Neuronal stem cell (in vitro differentiated cells): Measurements from ENCODE around the gene TSPEAR.
A peak's percentile ranks its signal among the peaks of the same experiment; 100 is the strongest.

Experiments used
- DNase-seq: peaks from one replicate; pipeline ENCODE4 v3.0.0-alpha.2; 2013; ENCODE audit warnings: low spot score
- H2AFZ ChIP-seq: one replicate; pipeline ENCODE4 v1.6.1; 2013; ENCODE audit warnings: mild to moderate bottlenecking, low read length, inconsistent platforms
- H2AK5ac ChIP-seq: 2 replicates; pipeline ENCODE4 v1.6.1; 2013; ENCODE audit warnings: low read depth, mild to moderate bottlenecking, inconsistent platforms, low read length, moderate library complexity, mixed read lengths
- H2BK120ac ChIP-seq: 2 replicates; pipeline ENCODE4 v1.6.1; 2013; ENCODE audit warnings: low read depth, mild to moderate bottlenecking, inconsistent platforms, low read length, moderate library complexity, mixed read lengths
- H2BK12ac ChIP-seq: one replicate; pipeline ENCODE4 v1.6.1; 2013; ENCODE audit warnings: low read length, inconsistent platforms
- H2BK15ac ChIP-seq: 2 replicates; pipeline ENCODE4 v1.6.1; 2013; ENCODE audit warnings: mild to moderate bottlenecking, low read length, inconsistent platforms, mixed read lengths
- H2BK5ac ChIP-seq: one replicate; pipeline ENCODE4 v1.6.1; 2013; ENCODE audit warnings: inconsistent platforms, mild to moderate bottlenecking, low read length, moderate library complexity
- H3K14ac ChIP-seq: one replicate; pipeline ENCODE4 v1.6.1; 2013; ENCODE audit warnings: low read length, inconsistent platforms
- H3K18ac ChIP-seq: 2 replicates; pipeline ENCODE4 v1.6.1; 2013; ENCODE audit warnings: low read length, inconsistent platforms
- H3K23ac ChIP-seq: 2 replicates; pipeline ENCODE4 v1.6.1; 2013; ENCODE audit warnings: low read depth, mild to moderate bottlenecking, mixed read lengths, low read length, inconsistent platforms; ENCODE audit not compliant: poor library complexity
- H3K27ac ChIP-seq: replicated peaks from 3 replicates; pipeline ENCODE4 v1.5.1; 2013; ENCODE audit warnings: low read length, inconsistent platforms
- H3K27me3 ChIP-seq, 3 experiments: 2 replicates each; pipeline ENCODE4 v1.6.1; 2013; ENCODE audit warnings: low read length in 3 of 3, mild to moderate bottlenecking in 2 of 3, inconsistent platforms in 1 of 3, low read depth in 1 of 3, mixed read lengths in 1 of 3, moderate library complexity in 1 of 3; ENCODE audit not compliant: control insufficient read depth in 3 of 3, insufficient read depth in 3 of 3
- H3K36me3 ChIP-seq, 2 donors: replicated peaks in 1 of 2; 2 replicates each; pipeline ENCODE4 v1.6.1; 2013; ENCODE audit warnings: low read length in 2 of 2; ENCODE audit not compliant: control insufficient read depth in 2 of 2, insufficient read depth in 2 of 2
- H3K4ac ChIP-seq: 2 replicates; pipeline ENCODE4 v1.6.1; 2013; ENCODE audit warnings: inconsistent platforms, mild to moderate bottlenecking, low read length, moderate library complexity
- H3K4me1 ChIP-seq, 2 donors: 1 replicate in 1 of 2; 2 replicates in 1 of 2; pipeline ENCODE4 v1.6.1; 2013; ENCODE audit warnings: low read length in 2 of 2, low read depth in 1 of 2; ENCODE audit not compliant: control insufficient read depth in 2 of 2, insufficient read depth in 1 of 2
- H3K4me2 ChIP-seq: one replicate; pipeline ENCODE4 v1.6.1; 2013; ENCODE audit warnings: mild to moderate bottlenecking, low read length, inconsistent platforms; ENCODE audit not compliant: insufficient read depth, poor library complexity, severe bottlenecking
- H3K4me3 ChIP-seq, 2 donors: 2 replicates each; pipeline ENCODE4 v1.5.1; 2013; ENCODE audit warnings: low read length in 2 of 2, mild to moderate bottlenecking in 2 of 2, inconsistent platforms in 1 of 2, moderate library complexity in 1 of 2
- H3K79me1 ChIP-seq: one replicate; pipeline ENCODE4 v1.6.1; 2013; ENCODE audit warnings: low read depth, mild to moderate bottlenecking, inconsistent platforms, low read length, moderate library complexity
- H3K9ac ChIP-seq: one replicate; pipeline ENCODE4 v1.6.1; 2013; ENCODE audit warnings: mild to moderate bottlenecking, low read depth, low read length, inconsistent platforms; ENCODE audit not compliant: poor library complexity
- H3K9me3 ChIP-seq, 2 donors: replicated peaks in 1 of 2; 2 replicates each; pipeline versions ENCODE3 to v1.6.1; 2013; ENCODE audit warnings: low read length in 2 of 2, mild to moderate bottlenecking in 2 of 2, inconsistent platforms in 1 of 2, low read depth in 1 of 2, mixed read lengths in 1 of 2, moderate library complexity in 1 of 2; ENCODE audit not compliant: control insufficient read depth in 2 of 2, insufficient read depth in 1 of 2
- H4K8ac ChIP-seq: one replicate; pipeline ENCODE4 v1.6.1; 2013; ENCODE audit warnings: low read depth, mild to moderate bottlenecking, inconsistent platforms, low read length, moderate library complexity
- H4K91ac ChIP-seq: one replicate; pipeline ENCODE4 v1.6.1; 2013; ENCODE audit warnings: low read length, low read depth, mild to moderate bottlenecking, inconsistent platforms; ENCODE audit not compliant: poor library complexity
- whole genome bisulfite sequencing, 2 donors: extraction: QIAGEN DNeasy Blood & Tissue Kit; methylation state at CpG; one replicate each; pipeline ENCODE4 v1.1.7; 2013; ENCODE audit warnings: missing lambda C conversion rate in 2 of 2, mixed read lengths in 1 of 2; ENCODE audit not compliant: insufficient read length in 2 of 2, insufficient replicate concordance in 1 of 2; ENCODE audit errors: extremely low coverage in 2 of 2; 5-methylcytosine and 5-hydroxymethylcytosine counted together

TSPEAR gene

DNA sequence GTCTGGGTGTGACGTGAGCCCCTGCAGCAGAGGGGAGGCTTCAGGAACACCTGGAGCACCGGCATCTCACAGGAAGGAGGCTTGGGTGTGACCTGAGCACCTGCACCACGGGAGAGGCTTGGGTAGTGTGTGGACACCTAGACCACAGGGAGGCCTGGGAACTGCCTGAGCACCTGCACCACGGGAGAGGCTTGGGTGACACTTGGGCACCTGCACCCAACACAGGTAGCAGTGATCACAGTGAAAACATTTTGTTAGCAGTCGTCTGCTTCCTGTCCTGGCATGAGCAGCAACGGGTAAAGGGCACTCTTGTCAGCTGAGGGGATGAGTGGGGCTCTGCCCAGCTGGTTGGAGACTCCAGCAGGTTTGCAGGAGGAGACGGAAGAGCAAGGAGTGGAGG lies 233.7 kb downstream of the TSPEAR start:
- H3K14ac ChIP-seq, result no peak overlapping the region
- H3K4me2 ChIP-seq, result no peak overlapping the region
- H2BK15ac ChIP-seq, result peak overlapping the region; percentile 82
- H3K23ac ChIP-seq, result no peak overlapping the region
- no peak overlapping the region for H3K18ac ChIP-seq
- no peak overlapping the region for H4K8ac ChIP-seq
- H3K79me1 ChIP-seq, result no peaks in the 10 kb centered on the region
- no peak for DNase-seq
- no peak overlapping the region for H4K91ac ChIP-seq
- no peak overlapping the region for H3K4me3 ChIP-seq
- H2BK12ac ChIP-seq, result no peak overlapping the region
- H3K4ac ChIP-seq, result no peak overlapping the region
- no peak overlapping the region for H2AK5ac ChIP-seq
- no CpG with 5 or more reads among the region's 7 CpGs for WGBS, 2 donors
- H3K4me1 ChIP-seq, result no peaks in the 10 kb centered on the region
- H3K36me3 ChIP-seq, result no peaks in the 10 kb centered on the region
- no peak overlapping the region for H3K9ac ChIP-seq
- no peak overlapping the region for H2BK5ac ChIP-seq
- H3K27ac ChIP-seq, result no peak overlapping the region
- no peak overlapping the region for H2AFZ ChIP-seq
- H2BK120ac ChIP-seq, result no peak overlapping the region
- H3K9me3 ChIP-seq, result peaks cover 0 to 5% of the 10 kb centered on the region in 2 donors
- peaks cover 0 to 2% (median 0%) of the 10 kb centered on the region in 3 experiments for H3K27me3 ChIP-seq

GRCh38 chr21:44477131-44477530 lies 234.2 kb downstream of the TSPEAR start:
- no peak overlapping the region for H4K91ac ChIP-seq
- WGBS, 2 donors, result no CpG with 5 or more reads among the region's 8 CpGs
- H3K18ac ChIP-seq, result no peak overlapping the region
- no peak overlapping the region for H2BK12ac ChIP-seq
- no peak overlapping the region for H3K4me3 ChIP-seq
- no peak overlapping the region for H2BK15ac ChIP-seq
- H2BK120ac ChIP-seq, result no peak overlapping the region
- no peak overlapping the region for H2AFZ ChIP-seq
- H3K14ac ChIP-seq, result no peak overlapping the region
- H2AK5ac ChIP-seq, result no peak overlapping the region
- H4K8ac ChIP-seq, result no peak overlapping the region
- no peaks in the 10 kb centered on the region for H3K4me1 ChIP-seq
- H3K27me3 ChIP-seq, result peaks cover 0 to 2% (median 0%) of the 10 kb centered on the region in 3 experiments
- H3K27ac ChIP-seq, result no peak overlapping the region
- no peak overlapping the region for H3K23ac ChIP-seq
- H3K9ac ChIP-seq, result no peak overlapping the region
- H3K9me3 ChIP-seq, result peaks cover 0 to 5% of the 10 kb centered on the region in 2 donors
- H3K4me2 ChIP-seq, result no peak overlapping the region
- H2BK5ac ChIP-seq, result no peak overlapping the region
- H3K4ac ChIP-seq, result no peak overlapping the region
- no peak for DNase-seq
- H3K36me3 ChIP-seq, result no peaks in the 10 kb centered on the region
- no peaks in the 10 kb centered on the region for H3K79me1 ChIP-seq

- no peak overlapping the region for H3K27ac ChIP-seq
- no CpG with 5 or more reads among the region's 17 CpGs for WGBS, 2 donors
Measured at GRCh38 chr21:44475266-44475845, 236.0 kb downstream of the TSPEAR start.

DNA sequence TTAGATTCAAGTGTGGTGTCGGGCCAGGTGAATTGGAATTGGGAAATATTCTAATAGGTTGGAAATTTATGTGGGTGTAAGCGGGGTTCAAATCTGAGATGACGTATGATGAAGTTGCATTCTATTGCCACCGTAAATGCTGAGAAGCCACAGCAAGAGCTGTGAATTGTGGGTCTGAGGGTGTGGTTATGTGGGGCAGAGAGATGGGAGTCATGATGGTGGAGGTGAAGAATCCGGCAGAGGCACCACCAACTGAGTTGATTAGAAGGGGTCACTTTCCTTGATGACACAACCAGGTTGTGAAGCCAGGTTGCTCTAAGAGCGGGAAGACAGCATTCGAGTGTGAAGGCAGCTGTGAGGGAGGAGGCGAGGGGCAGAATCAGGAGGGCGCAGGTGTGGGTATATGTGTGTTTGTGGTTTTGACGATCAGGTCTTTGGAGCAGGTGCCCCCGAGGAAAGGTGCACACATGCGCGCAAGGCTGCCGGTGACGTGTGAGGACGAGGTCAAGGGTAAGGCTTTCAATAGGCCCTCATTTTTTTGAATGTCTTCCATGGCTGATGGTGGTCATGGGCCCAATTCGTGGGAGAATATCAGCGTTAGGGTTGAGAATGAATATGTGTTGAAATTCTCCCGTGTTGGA lies 237.3 kb downstream of the TSPEAR start:
- Histone ChIP-seq H3K4me2 (no peak overlapping the region), H2AK5ac (no peak overlapping the region), H3K9me3 (peaks cover 0 to 5% of the 10 kb centered on the region in 2 donors), H2BK5ac (no peak overlapping the region), H3K4me1 (no peaks in the 10 kb centered on the region), H3K23ac (no peak overlapping the region), H3K79me1 (no peaks in the 10 kb centered on the region), H2BK15ac (no peak overlapping the region), H3K27me3 (peaks cover 0 to 2% (median 0%) of the 10 kb centered on the region in 3 experiments), H3K27ac (no peak overlapping the region), H3K4ac (no peak overlapping the region), H3K9ac (no peak overlapping the region), H2AFZ (no peak overlapping the region), H3K36me3 (no peaks in the 10 kb centered on the region), H4K91ac (no peak overlapping the region), H3K18ac (no peak overlapping the region), H3K14ac (peak overlapping the region; percentile 21), H2BK120ac (no peak overlapping the region), H3K4me3 (no peak overlapping the region), H2BK12ac (no peak overlapping the region), H4K8ac (no peak overlapping the region)
- DNase-seq, result no peak
- no CpG with 5 or more reads among the region's 19 CpGs for WGBS, 2 donors

More at GRCh38 chr21:44475266-44475845, 236.0 kb downstream of the TSPEAR start:
- no peak overlapping the region for H4K91ac ChIP-seq
- no peak overlapping the region for H3K23ac ChIP-seq
- no peak overlapping the region for H3K4me3 ChIP-seq
- no peak overlapping the region for H4K8ac ChIP-seq
- no peak overlapping the region for H2AK5ac ChIP-seq
- H3K36me3 ChIP-seq, result no peaks in the 10 kb centered on the region
- no peak overlapping the region for H2BK5ac ChIP-seq
- H3K9ac ChIP-seq, result no peak overlapping the region
- no peak overlapping the region for H2BK15ac ChIP-seq
- H3K4me1 ChIP-seq, result no peaks in the 10 kb centered on the region
- no peak overlapping the region for H2BK12ac ChIP-seq
- peaks cover 0 to 5% of the 10 kb centered on the region in 2 donors for H3K9me3 ChIP-seq
- DNase-seq, result no peak
- no peak overlapping the region for H3K14ac ChIP-seq
- no peak overlapping the region for H2AFZ ChIP-seq
- H3K79me1 ChIP-seq, result no peaks in the 10 kb centered on the region
- peaks cover 0 to 2% (median 0%) of the 10 kb centered on the region in 3 experiments for H3K27me3 ChIP-seq
- no peak overlapping the region for H3K4ac ChIP-seq
- no peak overlapping the region for H3K4me2 ChIP-seq
- no peak overlapping the region for H3K18ac ChIP-seq
- no peak overlapping the region for H2BK120ac ChIP-seq
